Stimulated activated CD4-positive, alpha-beta T cell treated with anti-CD3 and anti-CD28 coated beads, Interleukin-12 subunit alpha, Interleukin-12 subunit beta, amount 100 ng/mL, for 24 hours (primary cell): ENCODE measurements around the gene ZFAND4.
"Not testable (repeated sequence)": the region's sequence is repeated elsewhere in the genome, so short reads cannot be mapped to it uniquely, and the experiment has no call there.

ENCODE experiments used
- DNase-seq, 2 experiments: peaks; one replicate each; pipeline ENCODE4 v3.0.0-alpha.2; 2020; ENCODE audit warnings: low read depth in 2 of 2

Gene ZFAND4

DNA sequence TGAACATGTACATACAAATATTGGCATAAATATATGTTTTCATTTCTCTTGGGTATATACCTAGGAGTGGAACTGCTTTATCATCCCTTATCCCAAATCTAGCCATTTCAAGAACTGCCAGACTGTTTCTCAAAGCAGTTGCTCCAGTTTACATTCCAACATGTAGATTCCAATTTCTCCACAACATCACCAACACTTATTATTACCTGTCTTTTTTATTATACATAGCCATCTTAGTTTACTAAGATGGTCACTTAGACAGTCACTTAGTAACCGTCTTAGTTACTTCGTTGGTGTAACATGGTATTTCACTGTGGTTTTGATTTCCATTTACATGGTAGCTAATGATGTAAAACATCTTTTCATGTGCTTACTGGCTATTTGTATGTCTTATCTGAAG, 82.7 kb downstream of the ZFAND4 start:
- DNase-seq = no peak

GRCh38 chr10:45589009-45589408, 83.6 kb downstream of the ZFAND4 start:
- no peak for DNase-seq

DNA sequence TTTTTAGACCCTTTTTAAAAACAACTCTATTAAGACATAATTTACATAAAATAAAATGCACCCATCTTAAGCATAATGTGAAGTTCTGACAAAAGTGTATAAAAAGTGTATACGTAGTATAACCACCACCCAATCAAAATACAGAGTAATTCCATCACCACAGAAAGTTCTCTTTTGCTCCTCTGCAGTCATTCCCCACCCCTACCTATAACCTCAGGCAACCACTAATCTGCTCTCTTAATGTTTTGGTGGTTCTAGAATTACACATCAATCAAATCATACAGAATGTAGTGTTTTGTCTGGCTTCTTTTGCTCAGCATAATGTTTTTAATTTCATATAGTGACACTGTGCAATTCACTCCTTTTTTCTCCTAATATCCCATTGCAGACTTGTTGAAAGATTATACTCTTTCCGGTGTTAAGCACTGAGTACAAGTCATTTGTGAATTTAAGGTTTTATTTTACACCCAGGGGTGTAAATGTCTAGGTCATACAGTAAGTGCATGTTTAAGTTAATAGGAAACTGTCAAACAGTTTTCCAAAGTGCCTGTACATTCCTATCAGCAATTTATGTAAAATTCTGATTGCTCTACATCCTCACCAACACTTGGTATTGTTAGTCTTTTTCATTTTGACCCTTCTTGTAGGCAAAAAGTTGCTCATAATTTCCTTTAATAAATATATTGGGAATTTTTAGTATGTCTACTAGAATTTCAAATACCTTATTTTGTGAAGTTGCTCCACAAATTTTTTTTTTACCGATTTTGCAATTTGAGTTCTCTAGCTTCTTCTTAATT, 86.3 kb downstream of the ZFAND4 start:
- DNase-seq = no peak

GRCh38 chr10:45585131-45585530, 87.4 kb downstream of the ZFAND4 start:
- DNase-seq = no peak

- DNase-seq = no peak
Observed at GRCh38 chr10:45582386-45582781, 90.2 kb downstream of the ZFAND4 start.

- DNase-seq = no peak
Observed at GRCh38 chr10:45581582-45582385, 90.8 kb downstream of the ZFAND4 start.

- DNase-seq = no peak
Observed at GRCh38 chr10:45581216-45581549, 91.4 kb downstream of the ZFAND4 start.

GRCh38 chr10:45580371-45581215, 92.0 kb downstream of the ZFAND4 start:
- no peak for DNase-seq

DNA sequence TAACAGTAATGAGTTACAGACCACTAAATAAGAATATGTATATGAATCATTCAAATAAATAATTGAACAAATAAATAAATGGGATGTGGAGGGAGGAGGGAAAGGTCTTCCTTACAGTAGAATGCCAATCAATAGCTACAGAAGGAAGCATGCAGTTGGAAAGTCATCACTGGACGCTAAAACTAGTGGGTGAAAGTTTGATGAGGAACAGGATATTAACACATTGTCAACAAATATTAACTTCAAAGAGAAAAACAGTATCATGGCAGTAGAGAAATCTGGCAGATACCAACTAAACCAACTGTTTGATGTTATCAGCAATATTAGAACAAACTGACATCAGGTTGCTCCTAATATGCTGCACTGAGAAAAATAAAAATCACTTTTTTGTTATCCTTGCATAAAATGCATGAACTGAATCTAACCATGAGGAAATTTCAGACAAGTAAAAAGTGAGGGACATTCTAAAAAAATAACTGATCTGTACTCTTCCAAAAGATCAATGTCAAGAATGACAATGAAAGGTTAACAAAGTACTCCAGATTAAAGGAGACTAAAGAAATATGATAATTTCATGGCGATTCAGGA, 94.1 kb downstream of the ZFAND4 start:
- DNase-seq = no peak

DNA sequence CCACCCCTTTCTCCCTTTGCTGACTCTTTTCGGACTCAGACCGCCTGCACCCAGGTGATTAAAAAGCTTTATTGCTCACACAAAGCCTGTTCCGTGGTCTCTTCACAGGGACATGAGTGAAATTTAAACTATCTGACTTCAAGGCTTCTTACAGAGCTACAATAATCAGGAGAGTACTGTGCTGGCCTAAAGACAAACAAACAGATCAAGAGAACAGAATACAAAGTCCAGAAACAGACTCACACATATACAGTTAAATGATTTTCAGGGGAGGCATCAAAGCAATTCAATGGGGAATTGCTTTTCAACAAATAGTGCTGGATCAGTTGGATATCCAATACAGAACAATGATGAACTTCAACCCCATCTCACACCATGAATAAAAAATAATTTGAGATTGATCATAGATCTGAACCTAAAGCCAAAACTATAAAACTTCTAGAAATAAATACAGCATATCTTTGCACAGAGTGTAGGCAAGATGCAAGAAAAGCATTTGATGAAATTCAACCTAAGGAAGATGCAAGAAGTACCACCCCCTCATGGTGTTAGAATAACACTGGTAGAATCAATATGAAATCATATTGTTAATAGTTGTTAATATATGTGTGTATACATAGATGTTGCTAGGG, 96.5 kb downstream of the ZFAND4 start:
- DNase-seq = no peak

DNA sequence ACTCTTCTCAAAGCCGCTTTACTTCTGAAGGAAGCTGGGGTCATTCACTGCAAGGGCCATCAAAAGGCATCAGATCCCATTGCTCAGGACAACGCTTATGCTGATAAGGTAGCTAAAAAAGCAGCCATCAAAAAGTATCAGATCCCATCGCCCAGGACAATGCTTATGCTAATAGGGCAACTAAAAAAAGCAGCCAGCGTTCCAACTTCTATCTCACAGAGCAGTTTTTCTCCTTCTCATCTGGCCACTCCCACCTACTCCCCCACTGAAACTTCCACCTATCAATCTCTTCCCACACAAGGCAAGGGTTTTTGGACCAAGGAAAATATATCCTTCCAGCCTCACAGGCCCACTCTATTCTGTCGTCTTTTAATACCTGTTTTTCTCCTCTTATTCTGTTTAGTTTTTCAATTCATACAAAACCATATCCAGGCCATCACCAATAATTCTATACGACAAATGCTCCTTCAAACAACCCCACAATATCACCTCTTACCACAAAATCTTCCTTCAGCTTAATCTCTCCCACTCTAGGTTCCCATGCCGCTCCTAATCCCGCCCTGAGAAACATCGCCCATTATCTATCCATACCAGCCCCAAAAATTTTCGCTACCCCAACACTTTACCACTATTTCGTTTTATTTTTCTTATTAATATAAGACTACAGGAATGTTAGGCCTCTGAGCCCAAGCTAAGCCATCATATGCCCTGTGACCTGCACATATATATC, 97.4 kb downstream of the ZFAND4 start:
- not testable (repeated sequence) for DNase-seq

DNA sequence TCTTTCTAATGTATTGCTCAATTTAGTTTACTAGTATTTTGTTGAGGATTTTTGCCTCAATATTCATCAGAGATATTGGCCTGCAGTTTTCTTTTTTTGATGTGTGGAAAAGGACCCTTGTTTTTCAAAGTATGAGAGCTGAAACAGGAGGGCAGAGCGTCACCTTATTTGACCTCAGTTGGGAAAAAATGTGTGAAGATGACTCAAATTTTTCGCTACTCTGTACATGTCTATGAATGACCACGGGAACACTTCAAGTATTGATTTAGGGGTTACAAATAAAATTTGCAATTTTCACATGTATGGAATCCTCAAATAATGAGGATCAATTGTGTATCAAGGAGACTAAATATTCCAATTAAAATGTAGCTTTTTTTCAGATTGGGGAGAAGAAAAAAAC, 103.1 kb downstream of the ZFAND4 start:
- no peak for DNase-seq

DNA sequence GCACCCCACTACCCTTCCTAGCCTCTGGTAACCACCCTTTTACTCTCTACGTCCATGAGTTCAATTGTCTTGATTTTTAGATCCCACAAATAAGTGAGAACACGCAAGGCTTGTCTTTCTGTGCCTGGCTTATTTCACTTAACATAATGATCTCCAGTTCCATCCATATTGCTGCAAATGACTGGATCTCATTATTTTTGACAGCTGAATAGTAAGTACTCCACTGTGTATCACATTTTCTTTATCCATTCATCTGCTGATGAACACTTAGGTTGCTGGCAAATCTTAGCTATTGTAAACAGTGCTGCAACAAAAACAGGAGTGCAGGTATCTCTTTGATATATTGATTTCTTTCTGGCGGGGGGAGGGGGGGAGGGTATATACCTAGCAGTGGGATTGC, 106.2 kb downstream of the ZFAND4 start:
- no peak for DNase-seq
